Epidermal melanocyte (primary cell): ENCODE data around the gene RPL36.
"Not testable (repeated sequence)": the region's sequence is repeated elsewhere in the genome, so short reads cannot be mapped to it uniquely, and the experiment has no call there.

Source experiments
- DNase-seq: peaks from one replicate; pipeline ENCODE4 v3.0.0; 2011; ENCODE audit warnings: low spot score; ENCODE audit not compliant: insufficient read length

RPL36 gene

GRCh38 chr19:5705552-5705951 is 15.5 kb downstream of the RPL36 start:
- peak; percentile 9 for DNase-seq

GRCh38 chr19:5706876-5707573 is 16.9 kb downstream of the RPL36 start:
- DNase-seq, result peak; percentile 18

GRCh38 chr19:5707576-5708575 is 17.8 kb downstream of the RPL36 start:
- DNase-seq, result peak; percentile 15

GRCh38 chr19:5711025-5711424 is 20.9 kb downstream of the RPL36 start:
- DNase-seq, result peak; percentile 12

- DNase-seq, result peak; percentile 12
These were observed 21.6 kb downstream of the RPL36 start for GRCh38 chr19:5711713-5712161.

GRCh38 chr19:5713228-5713627 is 23.1 kb downstream of the RPL36 start:
- peak; percentile 12 for DNase-seq

- no peak for DNase-seq
These were observed 24.7 kb downstream of the RPL36 start for GRCh38 chr19:5714816-5715215.

- DNase-seq, result no peak
These were observed 27.3 kb downstream of the RPL36 start for GRCh38 chr19:5717215-5717935.

- DNase-seq, result no peak
These were observed 28.0 kb downstream of the RPL36 start for GRCh38 chr19:5718037-5718578.

GRCh38 chr19:5718579-5719273 is 28.6 kb downstream of the RPL36 start:
- no peak for DNase-seq

- DNase-seq, result no peak
These were observed 29.3 kb downstream of the RPL36 start for GRCh38 chr19:5719274-5719960.

GRCh38 chr19:5719961-5720790 is 30.1 kb downstream of the RPL36 start, which contains the start of the genes CATSPERD and LONP1:
TSS of gene CATSPERD (plus strand) at chr19:5720637. CDS start at chr19:5720738, 101 bp downstream.
TSS of gene LONP1 (minus strand) at chr19:5720146. CDS start at chr19:5720132, 14 bp downstream.
- peak; percentile 98 for DNase-seq

- DNase-seq, result no peak
These were observed 37.5 kb downstream of the RPL36 start for GRCh38 chr19:5727453-5728050.

- DNase-seq, result not testable (repeated sequence)
These were observed 43.1 kb downstream of the RPL36 start for GRCh38 chr19:5733172-5733571.

- no peak for DNase-seq
These were observed 48.3 kb downstream of the RPL36 start for GRCh38 chr19:5738423-5738822.
